ENCODE measurements around the gene KCTD8.
A peak's percentile ranks its signal among the peaks of the same experiment; 100 is the strongest.

KCTD8 gene

GRCh38 chr4:44448521-44449461, at the start of gene KCTD8:
KCTD8 (minus strand) TSS chr4:44448809.
- peak; percentile 58 for DNase-seq

GRCh38 chr4:44494810-44495701, 46.4 kb upstream of the KCTD8 start:
- no peak for DNase-seq

- DNase-seq, result no peak
Measured at GRCh38 chr4:44493924-44494323, 45.3 kb upstream of the KCTD8 start.

DNA sequence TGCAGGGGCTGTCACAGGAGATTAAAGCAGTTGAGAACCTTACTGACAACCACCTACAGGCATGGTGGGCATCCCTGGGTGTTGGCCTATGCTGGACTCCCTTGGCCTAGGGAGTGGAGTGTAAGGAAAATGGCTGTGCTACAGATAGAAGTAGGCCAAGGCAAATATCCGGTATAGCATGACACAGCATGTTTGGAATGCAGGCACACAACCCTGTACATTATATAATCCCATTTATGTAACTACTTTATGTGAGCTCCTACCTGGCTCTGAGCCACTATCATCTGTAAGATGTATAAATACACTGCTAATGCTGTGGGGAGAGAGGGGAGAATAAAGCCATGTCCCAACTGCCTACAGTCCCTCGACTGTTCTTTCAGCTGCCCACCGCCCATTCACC, 38.7 kb upstream of the KCTD8 start:
- DNase-seq, result no peak

DNA sequence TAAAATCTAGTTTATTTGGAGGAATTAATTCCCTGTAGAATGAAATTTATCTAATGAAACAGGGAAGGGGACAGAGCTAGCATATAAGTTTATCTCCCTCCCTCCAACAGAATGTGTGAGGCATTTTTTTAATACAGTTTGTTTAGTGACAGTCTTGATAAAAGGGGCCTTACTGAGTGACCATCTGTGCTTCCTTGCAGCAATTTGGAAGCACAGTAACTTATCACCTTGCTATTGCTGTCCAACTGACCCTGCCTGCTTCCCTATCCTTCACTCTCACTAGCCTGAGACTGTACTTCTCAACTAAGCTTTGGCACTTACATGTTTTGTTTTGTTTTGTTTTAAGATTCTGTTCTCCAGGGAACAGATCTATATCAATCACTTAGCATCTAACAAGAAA, 31.1 kb upstream of the KCTD8 start:
- no peak for DNase-seq

DNA sequence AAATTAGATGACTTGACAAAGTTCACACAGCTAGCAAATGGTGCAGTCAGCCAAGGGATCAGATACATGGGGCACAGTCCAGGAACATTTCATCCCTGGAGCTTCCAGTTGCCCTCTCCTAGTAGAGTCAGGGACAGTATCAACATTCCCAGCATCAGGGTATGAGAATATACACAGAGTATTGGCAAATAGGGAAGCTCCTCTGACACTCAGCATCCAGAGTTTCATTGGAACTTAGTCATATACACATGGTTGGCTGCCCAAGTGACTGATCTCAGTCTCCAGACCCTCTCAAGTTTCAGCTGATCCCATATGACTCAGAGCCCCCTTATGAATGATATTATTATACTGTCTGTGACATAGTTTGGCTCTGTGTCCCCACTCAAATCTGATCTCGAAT, 13.7 kb upstream of the KCTD8 start:
- no peak for DNase-seq

GRCh38 chr4:44447563-44448504, 775 bp downstream of the KCTD8 start:
- peak; percentile 1 for DNase-seq

GRCh38 chr4:44446801-44447562, 1.6 kb downstream of the KCTD8 start:
- DNase-seq, result no peak

- DNase-seq, result no peak
Measured at GRCh38 chr4:44446191-44446590, 2.4 kb downstream of the KCTD8 start.

- no peak for DNase-seq
Measured at GRCh38 chr4:44438687-44439086, 9.9 kb downstream of the KCTD8 start.

DNA sequence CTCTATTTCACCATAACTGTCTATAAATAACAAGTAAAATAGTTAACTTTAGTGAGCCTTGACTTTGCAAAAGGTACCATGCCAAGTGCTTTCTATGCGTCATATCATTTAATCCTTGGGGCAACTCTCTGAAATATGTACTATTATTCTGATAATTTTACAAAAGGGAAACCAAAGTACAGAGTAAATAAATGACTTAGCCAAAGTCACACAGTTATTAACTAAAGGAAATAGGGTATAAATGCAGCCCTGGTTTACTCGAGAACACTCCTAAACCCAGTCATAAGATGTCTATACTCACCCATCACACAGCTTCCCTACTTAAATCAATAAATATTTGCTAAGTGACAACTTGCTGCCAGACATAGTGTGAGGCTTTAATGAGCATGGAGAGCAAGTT, 14.4 kb downstream of the KCTD8 start:
- no peak for DNase-seq

- no peak for DNase-seq
Measured at GRCh38 chr4:44425614-44426208, 22.9 kb downstream of the KCTD8 start.

GRCh38 chr4:44422912-44423311, 25.7 kb downstream of the KCTD8 start:
- DNase-seq, result no peak

DNA sequence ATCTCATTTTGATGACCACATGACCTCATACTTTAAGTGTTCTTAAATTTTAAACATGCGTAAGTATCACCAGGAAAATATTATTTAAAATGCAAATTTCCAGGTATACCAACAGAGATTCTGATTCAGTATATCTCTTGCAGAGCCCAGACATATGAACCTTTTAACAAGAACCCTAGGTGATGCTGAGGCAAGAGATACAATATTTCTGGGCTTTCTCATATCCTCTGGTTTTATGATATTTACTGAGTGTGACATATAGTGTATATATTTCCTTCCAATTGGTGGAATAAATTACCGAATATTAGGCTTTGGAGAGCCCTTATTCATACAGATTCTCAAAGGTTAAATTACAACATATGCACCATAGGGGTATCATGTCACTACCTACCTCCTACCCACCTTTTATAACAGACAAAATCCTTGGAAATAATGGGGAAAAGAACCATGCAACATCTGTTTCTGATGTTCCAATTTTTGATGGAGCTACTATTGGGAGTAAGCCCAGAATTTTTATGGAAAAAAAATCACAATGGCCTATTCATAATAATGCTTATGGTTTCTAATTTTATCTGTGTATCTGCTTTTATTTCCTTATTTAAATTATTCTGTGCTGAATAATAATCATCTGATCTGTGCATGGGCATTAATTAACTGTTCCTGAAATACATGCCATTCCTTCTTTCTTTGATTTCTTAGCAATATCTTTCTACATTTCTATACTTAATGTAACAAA, 27.1 kb downstream of the KCTD8 start:
- DNase-seq, result no peak

- no peak for DNase-seq
Measured at GRCh38 chr4:44415251-44415650, 33.4 kb downstream of the KCTD8 start.

- DNase-seq, result no peak
Measured at GRCh38 chr4:44368413-44369167, 80.0 kb downstream of the KCTD8 start.

DNA sequence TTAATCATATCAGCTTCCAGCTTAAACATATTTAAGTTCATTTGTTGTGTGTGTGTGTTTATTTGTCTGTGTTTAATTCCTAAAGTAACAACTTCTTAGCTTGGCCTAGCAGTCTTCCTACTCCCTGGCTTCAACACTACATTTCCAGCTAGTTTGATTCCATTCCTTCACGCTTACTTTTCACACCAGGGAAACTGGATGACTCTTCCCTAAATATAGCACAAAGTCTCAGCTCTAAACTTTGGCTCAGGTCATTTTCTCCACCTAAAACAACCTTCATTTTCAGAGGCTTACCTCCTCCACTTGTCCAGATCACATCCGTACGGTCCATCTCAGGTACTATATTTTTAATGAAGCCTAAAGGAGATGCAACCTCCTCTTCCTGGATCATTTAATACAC, 94.4 kb downstream of the KCTD8 start:
- DNase-seq, result no peak

GRCh38 chr4:44351069-44351468, 97.5 kb downstream of the KCTD8 start:
- no peak for DNase-seq

GRCh38 chr4:44342800-44343199, 105.8 kb downstream of the KCTD8 start:
- DNase-seq, result no peak

GRCh38 chr4:44326741-44327140, 121.9 kb downstream of the KCTD8 start:
- no peak for DNase-seq

All from stimulated activated CD4-positive, alpha-beta T cell treated with anti-CD3 and anti-CD28 coated beads, Interleukin-4, amount 100 ng/mL, for 1 hour (primary cell).